Muscle of leg (tissue), 11 donors: ENCODE measurements around the gene NCKAP5. TPM values are rescaled to one million over a fixed set of nuclear protein-coding genes. Genes with fewer than 3 reads are reported as not detected.

Source experiments
- DNase-seq: peaks from one replicate; pipeline ENCODE4 v3.0.0; 2013
- H3K27ac ChIP-seq: one replicate; pipeline ENCODE4 v1.5.1; 2013; ENCODE audit warnings: mild to moderate bottlenecking, low read length, control low read depth
- H3K27me3 ChIP-seq: one replicate; pipeline ENCODE4 v1.6.1; 2013; ENCODE audit warnings: low read length; ENCODE audit not compliant: control insufficient read depth, insufficient read depth
- H3K36me3 ChIP-seq: one replicate; pipeline ENCODE4 v1.6.1; 2013; ENCODE audit warnings: low read length; ENCODE audit not compliant: control insufficient read depth, insufficient read depth
- H3K4me1 ChIP-seq: one replicate; pipeline ENCODE4 v1.6.1; 2013; ENCODE audit warnings: low read length; ENCODE audit not compliant: control insufficient read depth, insufficient read depth
- H3K4me3 ChIP-seq: one replicate; pipeline ENCODE4 v1.5.1; 2013; ENCODE audit warnings: low read length, control low read depth
- H3K9me3 ChIP-seq: replicated peaks from 2 replicates; pipeline ENCODE4 v1.6.1; 2013; ENCODE audit warnings: low read depth, low read length; ENCODE audit not compliant: control insufficient read depth
- WGBS: methylation state at CpG from one replicate; pipeline ENCODE4 v1.1.5; 2013; ENCODE audit warnings: missing lambda C conversion rate; ENCODE audit not compliant: insufficient coverage; 5-methylcytosine and 5-hydroxymethylcytosine counted together
- polyA plus RNA-seq, 8 donors: library from polyadenylated mRNA; unstranded; fragments of 120-200 nt; gene quantifications; one replicate each; pipeline versions ENCODE4 v1.2.1 to v1.2.3, GENCODE V29; 2013; ENCODE audit warnings: inconsistent platforms in 1 of 8, low replicate concordance in 1 of 8; ENCODE audit not compliant: insufficient read length in 8 of 8, insufficient read depth in 1 of 8
- total RNA-seq: library from RNA; stranded (reverse); fragments of 120-200 nt; gene quantifications from one replicate; pipeline ENCODE4 v1.2.4, GENCODE V29; 2013

Gene NCKAP5
- total and polyA plus RNA-seq, 9 donors = 3.7 to 8.9 (median 5.0) TPM

- Histone ChIP-seq H3K4me1 (no peaks in the 10 kb centered on the region), H3K27me3 (no peaks in the 10 kb centered on the region), H3K27ac (peak overlapping the region; percentile 71), H3K9me3 (no peaks in the 10 kb centered on the region), H3K36me3 (no peaks in the 10 kb centered on the region), H3K4me3 (no peak overlapping the region)
- WGBS = no CpG with 5 or more reads among the region's 7 CpGs
- peak; percentile 90 for DNase-seq
These were observed 911.8 kb downstream of the NCKAP5 start for GRCh38 chr2:132656266-132656975.

DNA sequence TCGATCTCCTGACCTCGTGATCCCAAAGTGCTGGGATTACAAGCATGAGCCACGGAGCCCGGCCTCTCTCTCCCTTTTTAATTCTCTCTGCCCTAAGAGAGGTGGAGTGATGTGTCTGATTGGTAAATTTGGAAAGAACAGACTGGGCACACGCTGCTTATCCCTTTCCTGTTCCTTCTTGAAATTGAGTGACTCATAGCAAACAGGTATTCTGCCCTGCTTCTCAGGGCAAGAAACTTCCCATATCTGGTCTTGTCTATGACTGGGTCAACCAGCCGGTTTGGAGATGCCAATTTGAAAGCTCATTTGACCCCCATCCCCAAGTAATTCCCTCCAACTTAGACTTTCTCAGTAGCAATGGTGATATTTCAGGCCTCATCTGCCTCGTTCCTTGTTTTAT, 913.3 kb downstream of the NCKAP5 start:
- H3K27ac ChIP-seq = no peak overlapping the region
- DNase-seq = no peak
- 100% methylated on average over 1 of the region's 7 CpGs for WGBS

GRCh38 chr2:132654335-132654734, 913.9 kb downstream of the NCKAP5 start:
- no peak for DNase-seq
- H3K27me3 ChIP-seq = no peaks in the 10 kb centered on the region
- H3K4me1 ChIP-seq = no peaks in the 10 kb centered on the region
- no peaks in the 10 kb centered on the region for H3K9me3 ChIP-seq
- WGBS = no CpG with 5 or more reads among the region's 4 CpGs
- no peak overlapping the region for H3K27ac ChIP-seq
- no peak overlapping the region for H3K4me3 ChIP-seq
- H3K36me3 ChIP-seq = no peaks in the 10 kb centered on the region

More for the DNA sequence above, 913.3 kb downstream of the NCKAP5 start:
- Histone ChIP-seq H3K4me1 (no peaks in the 10 kb centered on the region), H3K36me3 (no peaks in the 10 kb centered on the region), H3K9me3 (no peaks in the 10 kb centered on the region), H3K27me3 (no peaks in the 10 kb centered on the region), H3K4me3 (no peak overlapping the region)

DNA sequence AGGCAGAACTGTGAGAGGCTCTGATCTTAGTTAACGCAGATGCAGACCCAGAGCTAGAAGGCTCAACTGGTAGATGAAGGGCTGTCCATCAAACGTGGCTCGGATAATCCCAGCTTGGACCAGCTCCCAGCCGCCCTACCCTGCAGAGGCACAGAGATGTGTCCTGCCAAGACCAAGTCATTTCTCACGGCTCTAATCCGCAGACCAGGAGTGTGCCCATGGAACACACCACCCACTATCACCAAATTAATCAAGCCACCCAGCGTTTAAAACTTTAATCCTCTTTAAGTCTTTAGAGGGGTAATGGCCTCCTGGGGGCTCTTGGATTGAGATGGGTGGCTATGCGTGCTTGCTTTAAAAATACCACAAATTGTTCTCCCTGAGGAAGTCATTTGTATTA, 915.8 kb downstream of the NCKAP5 start:
- Histone ChIP-seq H3K4me3 (no peak overlapping the region), H3K36me3 (no peaks in the 10 kb centered on the region), H3K27ac (no peak overlapping the region), H3K27me3 (no peaks in the 10 kb centered on the region), H3K4me1 (no peaks in the 10 kb centered on the region), H3K9me3 (no peaks in the 10 kb centered on the region)
- 64% methylated on average over 4 of the region's 8 CpGs for WGBS
- no peak for DNase-seq

DNA sequence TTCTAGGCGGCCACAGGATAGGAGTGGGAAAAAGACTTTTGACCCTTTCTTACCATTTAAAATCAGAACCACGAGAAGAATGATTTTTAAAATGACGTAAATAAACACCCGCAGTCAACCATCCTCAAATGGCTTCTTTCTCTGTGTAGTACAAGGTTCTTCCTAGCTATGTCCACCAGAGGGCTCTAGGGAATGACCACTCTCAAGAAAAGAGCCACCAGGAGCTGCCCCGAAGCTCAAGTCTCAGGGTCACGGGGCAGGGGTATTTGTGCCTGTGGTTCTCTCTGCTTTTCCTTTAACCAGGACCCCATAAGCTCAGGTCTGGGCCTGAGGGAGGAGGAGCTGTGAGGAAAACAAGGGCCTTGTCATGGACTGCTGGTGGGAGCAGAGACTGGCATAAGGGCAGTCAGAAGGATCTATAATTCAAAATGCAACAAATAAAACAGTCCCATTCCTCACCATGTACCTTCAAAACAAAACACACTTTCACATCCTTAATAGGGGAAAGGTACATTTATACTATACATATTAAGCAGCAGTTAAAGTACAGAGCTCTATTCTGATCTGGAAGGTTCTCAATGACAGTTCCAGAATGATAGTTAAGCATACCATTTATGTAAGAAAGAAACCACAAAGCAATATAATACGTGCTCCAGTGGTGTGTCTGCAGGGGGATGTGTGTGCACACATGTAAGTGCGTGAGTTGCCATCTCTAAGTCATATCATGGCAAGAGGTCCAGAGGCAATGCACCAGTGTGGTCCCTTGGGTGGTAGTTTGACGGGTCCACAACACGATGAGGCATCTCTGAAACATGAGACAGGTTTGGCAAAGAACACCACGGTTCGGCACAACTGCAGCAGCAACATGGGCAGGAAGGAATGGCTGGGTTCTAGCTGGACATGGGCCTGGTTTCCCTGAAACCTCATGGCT, 916.9 kb downstream of the NCKAP5 start:
- Histone ChIP-seq H3K27ac (no peak overlapping the region), H3K4me1 (no peaks in the 10 kb centered on the region), H3K27me3 (no peaks in the 10 kb centered on the region), H3K4me3 (no peak overlapping the region), H3K9me3 (no peaks in the 10 kb centered on the region), H3K36me3 (no peaks in the 10 kb centered on the region)
- peak; percentile 40 for DNase-seq
- WGBS = 65% methylated on average over 5 of the region's 12 CpGs

DNA sequence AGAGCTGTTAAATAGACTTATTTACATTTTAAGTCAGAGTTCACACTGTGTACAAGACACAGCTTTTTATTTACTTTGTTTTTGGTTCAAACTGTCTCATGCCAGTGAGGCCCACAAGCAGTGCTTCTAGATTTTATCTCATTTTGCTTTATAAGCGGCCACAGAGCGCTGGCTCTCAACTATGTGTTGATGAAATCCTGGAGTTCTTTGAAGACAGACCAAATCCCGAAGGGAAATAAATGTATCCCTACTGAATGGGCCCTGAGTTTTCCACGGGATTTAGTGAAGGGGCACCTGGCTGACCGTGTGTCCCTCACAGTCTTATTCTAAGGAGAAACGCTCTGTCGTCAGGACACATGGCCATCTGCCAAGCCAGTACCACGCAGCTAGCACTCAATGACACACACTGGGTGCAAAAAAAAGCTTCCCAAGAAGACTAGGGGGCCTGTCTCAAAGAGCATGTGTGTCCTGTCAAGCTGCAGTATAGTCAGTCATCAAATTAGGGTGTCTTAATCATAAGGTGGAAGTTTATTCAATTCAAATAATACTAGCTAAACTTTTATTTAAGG, 921.6 kb downstream of the NCKAP5 start:
- no peak overlapping the region for H3K27ac ChIP-seq
- no peak for DNase-seq
- no peak overlapping the region for H3K4me3 ChIP-seq
- no peaks in the 10 kb centered on the region for H3K4me1 ChIP-seq
- WGBS = 62% methylated on average over 8 of the region's 8 CpGs
- no peaks in the 10 kb centered on the region for H3K36me3 ChIP-seq
- H3K27me3 ChIP-seq = no peaks in the 10 kb centered on the region
- H3K9me3 ChIP-seq = no peaks in the 10 kb centered on the region

DNA sequence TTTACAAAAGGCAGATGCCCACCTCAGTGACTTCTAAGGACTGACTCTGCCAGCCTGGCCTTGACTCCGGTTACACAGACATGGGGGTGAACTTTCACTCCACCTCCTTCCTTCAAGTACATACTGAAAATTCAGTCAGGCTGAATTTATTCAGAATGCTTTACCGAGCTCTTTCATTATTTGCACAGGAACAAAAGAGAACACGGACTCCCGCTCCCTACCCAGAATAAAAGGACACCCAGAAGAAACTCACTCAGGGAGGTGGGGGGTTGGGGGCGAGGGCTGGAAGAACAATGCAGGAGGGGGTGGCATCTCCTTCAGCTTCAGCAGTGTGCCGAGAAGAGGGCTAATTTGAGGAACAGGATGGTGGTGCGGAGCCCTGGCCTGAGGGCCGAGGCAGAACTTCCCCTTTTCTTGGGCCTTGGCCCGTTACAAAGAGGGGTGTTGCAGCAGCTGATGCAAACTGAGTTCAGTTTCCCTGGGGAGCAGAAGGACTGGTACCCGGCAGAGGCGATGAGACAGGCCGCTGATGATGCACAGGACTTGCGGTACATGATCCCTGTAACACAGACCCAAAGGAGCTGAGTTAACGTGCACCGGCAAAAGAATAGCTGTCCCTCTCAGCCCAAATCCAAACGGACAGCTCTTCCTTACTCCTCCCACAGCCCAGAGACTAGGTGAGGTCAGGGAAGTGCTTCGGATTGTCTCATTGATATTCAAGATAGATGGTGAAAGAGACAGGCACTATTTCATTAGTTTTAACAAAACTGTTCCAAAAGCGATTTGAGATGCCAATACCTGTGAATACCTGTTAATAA, 922.3 kb downstream of the NCKAP5 start:
- Histone ChIP-seq H3K4me1 (no peaks in the 10 kb centered on the region), H3K27ac (no peak overlapping the region), H3K36me3 (no peaks in the 10 kb centered on the region), H3K9me3 (no peaks in the 10 kb centered on the region), H3K4me3 (no peak overlapping the region), H3K27me3 (no peaks in the 10 kb centered on the region)
- 66% methylated on average over 7 of the region's 18 CpGs for WGBS
- DNase-seq = no peak

GRCh38 chr2:132645176-132645575, 923.1 kb downstream of the NCKAP5 start:
- 83% methylated on average over 35 of the region's 35 CpGs for WGBS

DNA sequence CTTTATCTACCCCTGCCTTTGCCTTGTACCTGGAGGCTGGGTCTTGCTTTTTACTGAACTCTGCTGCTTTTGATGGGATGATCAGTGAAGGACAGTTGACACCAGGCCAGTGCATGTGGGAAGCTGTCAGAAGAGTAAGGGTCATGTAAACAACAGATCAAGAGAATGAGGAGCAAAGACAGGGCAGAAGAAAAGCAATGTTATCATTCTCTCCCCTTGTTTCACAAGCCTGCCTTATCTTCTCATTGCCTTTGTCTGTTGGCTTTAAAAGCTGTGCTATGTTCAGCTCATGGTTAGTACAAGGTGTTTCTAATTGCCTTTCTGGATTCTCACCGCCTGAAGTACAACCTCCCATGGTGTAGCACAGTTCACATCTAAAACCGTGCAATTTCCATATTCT, 925.8 kb downstream of the NCKAP5 start:
- H3K27ac ChIP-seq = no peak overlapping the region
- no peak for DNase-seq
- H3K27me3 ChIP-seq = no peaks in the 10 kb centered on the region
- no peak overlapping the region for H3K4me3 ChIP-seq
- H3K4me1 ChIP-seq = no peaks in the 10 kb centered on the region
- no peaks in the 10 kb centered on the region for H3K36me3 ChIP-seq
- WGBS = no CpG with 5 or more reads among the region's 2 CpGs
- H3K9me3 ChIP-seq = no peaks in the 10 kb centered on the region

More at GRCh38 chr2:132645176-132645575, 923.1 kb downstream of the NCKAP5 start:
- H3K4me1 ChIP-seq = no peaks in the 10 kb centered on the region
- H3K27ac ChIP-seq = no peak overlapping the region
- H3K9me3 ChIP-seq = no peaks in the 10 kb centered on the region
- no peaks in the 10 kb centered on the region for H3K36me3 ChIP-seq
- no peak overlapping the region for H3K4me3 ChIP-seq
- DNase-seq = no peak
- H3K27me3 ChIP-seq = no peaks in the 10 kb centered on the region
